ENCODE data around the gene GRK1.
A peak's percentile ranks its signal among the peaks of the same experiment; 100 is the strongest.

GRK1 gene

DNA sequence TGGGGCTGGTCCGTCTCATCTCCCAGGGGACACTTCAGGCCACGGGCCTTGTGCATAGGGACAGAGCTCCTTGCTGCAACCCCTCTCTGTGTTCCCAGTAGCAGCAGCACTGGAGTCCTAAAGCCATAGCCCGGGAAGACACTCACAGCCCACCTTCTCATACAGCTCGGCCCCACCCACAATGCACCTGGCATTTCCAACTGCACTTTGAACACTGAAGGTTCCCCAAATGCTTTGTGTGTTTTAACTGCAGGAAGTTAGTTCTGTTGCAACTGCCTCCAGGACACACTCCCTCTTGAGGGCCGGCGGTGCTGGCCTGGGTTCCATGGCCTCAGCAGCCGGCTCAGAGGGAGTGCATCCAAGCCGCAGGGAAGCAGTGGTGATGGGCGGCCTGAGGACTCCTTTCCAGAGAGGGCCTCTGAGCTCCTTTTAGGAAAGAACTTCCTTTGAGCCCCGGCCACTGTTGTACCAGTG, 69.3 kb downstream of the GRK1 start:
- no peak overlapping the region for H3K4me3 ChIP-seq (ENCODE audit: low read depth, low read length)
- TF ChIP-seq, protein P1, sequence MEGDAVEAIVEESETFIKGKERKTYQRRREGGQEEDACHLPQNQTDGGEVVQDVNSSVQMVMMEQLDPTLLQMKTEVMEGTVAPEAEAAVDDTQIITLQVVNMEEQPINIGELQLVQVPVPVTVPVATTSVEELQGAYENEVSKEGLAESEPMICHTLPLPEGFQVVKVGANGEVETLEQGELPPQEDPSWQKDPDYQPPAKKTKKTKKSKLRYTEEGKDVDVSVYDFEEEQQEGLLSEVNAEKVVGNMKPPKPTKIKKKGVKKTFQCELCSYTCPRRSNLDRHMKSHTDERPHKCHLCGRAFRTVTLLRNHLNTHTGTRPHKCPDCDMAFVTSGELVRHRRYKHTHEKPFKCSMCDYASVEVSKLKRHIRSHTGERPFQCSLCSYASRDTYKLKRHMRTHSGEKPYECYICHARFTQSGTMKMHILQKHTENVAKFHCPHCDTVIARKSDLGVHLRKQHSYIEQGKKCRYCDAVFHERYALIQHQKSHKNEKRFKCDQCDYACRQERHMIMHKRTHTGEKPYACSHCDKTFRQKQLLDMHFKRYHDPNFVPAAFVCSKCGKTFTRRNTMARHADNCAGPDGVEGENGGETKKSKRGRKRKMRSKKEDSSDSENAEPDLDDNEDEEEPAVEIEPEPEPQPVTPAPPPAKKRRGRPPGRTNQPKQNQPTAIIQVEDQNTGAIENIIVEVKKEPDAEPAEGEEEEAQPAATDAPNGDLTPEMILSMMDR (IDR thresholded peaks at IDR 0.05; ENCODE audit: borderline replicate concordance, insufficient read depth, low read depth, low read length): no peak

DNA sequence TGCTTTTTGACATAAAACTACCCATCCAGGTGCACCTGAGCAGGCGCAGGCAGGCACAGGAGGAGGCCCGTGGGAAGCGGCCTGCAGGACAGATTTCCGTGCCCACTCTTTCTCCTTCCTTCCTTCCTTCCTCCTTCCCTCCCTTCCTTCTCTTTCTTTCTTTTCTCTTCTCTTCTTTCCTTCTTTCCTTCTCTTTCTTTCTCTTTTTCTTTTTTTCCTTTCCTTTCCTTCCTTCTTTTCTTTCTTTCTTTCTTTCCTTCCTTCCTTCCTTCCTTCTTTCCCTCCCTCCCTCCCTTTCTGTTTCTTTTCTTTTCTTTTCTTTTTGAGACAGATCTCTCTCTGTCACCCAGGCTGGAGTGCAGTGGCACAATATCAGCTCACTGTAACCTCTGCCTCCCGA, 70.8 kb downstream of the GRK1 start:
- TF ChIP-seq, protein P1 (IDR thresholded peaks at IDR 0.05; ENCODE audit: borderline replicate concordance, insufficient read depth, low read depth, low read length): no peak
- H3K4me3 ChIP-seq (ENCODE audit: low read depth, low read length): no peak overlapping the region

DNA sequence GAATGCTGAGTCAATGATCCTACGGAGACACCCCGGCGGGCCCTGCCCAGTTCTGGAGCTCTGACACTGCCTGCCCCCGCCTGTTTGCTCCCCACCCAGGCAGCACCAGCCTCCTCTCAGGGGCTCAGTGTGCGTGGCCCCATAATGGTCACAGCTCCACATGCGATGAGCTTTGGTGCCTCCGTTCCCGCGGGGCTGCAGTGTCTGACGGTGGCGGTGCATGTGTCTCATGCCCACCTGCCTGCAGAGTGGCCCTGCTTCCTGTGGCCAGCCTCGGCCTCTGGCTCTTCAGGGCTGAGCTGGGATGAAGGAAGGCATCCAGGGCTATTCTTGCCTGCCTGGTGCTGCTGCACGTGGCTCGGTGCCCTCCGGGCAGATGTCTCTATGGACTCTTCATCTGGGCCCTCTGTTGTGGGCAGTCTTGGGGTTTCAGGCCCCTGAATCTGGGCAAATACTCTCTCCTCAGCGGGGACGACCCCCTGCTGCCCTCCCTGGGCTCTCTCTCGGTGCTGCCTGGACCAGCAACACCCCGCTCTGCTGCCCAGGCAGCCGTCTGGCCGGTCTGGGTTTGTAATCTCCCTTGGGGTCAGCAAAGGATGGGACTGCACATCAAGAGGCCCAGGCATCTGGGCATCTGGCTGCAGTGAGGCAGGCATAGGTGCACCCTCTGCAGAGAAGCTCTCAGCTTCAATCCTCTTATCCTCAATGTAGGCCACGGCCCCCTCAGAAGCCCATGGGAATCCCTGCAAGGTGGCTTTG, 72.7 kb downstream of the GRK1 start:
- TF ChIP-seq, protein P1 (IDR thresholded peaks at IDR 0.05; ENCODE audit: borderline replicate concordance, insufficient read depth, low read depth, low read length): no peak

DNA sequence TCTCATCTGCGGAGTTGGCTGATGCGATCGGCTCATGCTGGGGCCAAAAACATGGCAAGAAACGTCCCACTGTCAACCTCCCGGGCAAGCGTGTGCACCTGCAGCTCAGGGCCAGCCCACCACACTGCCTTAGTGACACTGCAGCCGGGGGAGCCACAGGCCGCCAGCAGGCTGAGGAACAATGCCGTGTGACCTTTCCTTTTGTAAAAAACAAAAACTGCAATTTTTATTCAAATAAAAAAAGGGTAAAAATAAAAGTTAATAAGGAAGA, 73.2 kb downstream of the GRK1 start:
- no peak overlapping the region for H3K4me3 ChIP-seq (ENCODE audit: low read depth, low read length)
- TF ChIP-seq, protein P1 (IDR thresholded peaks at IDR 0.05; ENCODE audit: borderline replicate concordance, insufficient read depth, low read depth, low read length): no peak

More for the DNA sequence above, 72.7 kb downstream of the GRK1 start:
- H3K4me3 ChIP-seq (ENCODE audit: low read depth, low read length): no peak overlapping the region

DNA sequence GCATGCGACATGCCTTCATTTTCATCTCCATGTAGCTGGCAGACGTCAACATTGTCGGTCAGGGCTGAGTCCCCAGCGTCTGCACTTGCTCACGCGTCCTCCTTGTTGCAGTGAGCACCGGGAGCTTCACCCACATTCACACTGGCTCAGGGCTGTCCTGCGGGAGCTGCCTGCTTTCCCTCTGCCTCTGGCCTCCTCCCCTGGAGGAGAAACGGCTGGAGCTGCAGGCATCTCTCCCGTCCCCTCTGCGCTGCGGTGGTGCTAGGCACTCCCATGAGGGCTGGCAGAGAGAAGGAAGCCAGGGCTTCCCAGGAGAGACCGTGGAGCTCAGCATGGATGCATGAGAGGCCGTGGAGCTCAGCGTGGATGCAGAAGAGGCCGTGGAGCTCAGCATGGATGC, 73.6 kb downstream of the GRK1 start:
- no peak overlapping the region for H3K4me3 ChIP-seq (ENCODE audit: low read depth, low read length)
- TF ChIP-seq, protein P1 (IDR thresholded peaks at IDR 0.05; ENCODE audit: borderline replicate concordance, insufficient read depth, low read depth, low read length): no peak

DNA sequence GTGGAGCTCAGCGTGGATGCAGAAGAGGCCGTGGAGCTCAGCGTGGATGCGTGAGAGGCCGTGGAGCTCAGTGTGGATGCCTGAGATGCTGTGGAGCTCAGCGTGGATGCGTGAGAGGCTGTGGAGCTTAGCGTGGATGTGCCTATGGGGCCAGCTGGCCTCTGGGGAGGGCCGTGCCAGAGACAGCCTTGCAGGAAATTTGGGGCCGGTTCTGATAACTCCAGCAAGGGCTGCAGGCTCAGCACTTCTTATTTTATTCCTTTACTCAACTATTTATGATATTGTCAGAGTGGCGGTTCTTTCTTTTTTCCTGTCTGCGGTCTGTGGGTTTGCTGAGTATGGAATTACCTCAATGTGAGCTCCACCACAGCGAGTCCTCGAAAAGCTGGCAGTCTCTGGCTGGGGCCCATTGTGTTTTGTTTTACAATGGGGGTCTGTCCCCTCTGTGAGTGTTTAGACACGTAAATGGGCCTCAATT, 74.2 kb downstream of the GRK1 start:
- TF ChIP-seq, protein P1 (IDR thresholded peaks at IDR 0.05; ENCODE audit: borderline replicate concordance, insufficient read depth, low read depth, low read length): no peak

DNA sequence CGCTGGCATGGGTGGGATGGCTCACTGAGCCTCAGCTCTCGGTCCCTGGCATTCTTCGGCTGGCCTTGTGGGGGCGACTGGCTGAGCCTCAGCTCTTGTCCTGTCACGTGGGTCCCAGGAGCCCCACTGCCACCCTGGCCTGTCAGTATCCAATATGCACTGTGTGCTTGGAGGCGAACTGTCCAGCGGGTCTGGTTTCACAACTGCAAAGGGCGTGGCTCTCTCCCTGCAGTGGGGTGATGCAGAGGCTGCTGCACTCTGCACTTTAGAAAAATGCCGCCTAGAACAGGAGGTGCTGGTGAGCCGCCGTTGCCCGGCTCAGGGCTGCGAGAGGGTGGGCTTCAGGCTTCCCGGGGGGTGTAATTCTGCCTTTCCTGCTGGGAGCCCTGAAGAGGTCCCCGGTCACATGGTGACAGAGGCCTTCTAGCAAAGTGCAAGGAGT, 75.0 kb downstream of the GRK1 start:
- H3K4me3 ChIP-seq (ENCODE audit: low read depth, low read length): no peak overlapping the region
- TF ChIP-seq, protein P1 (IDR thresholded peaks at IDR 0.05; ENCODE audit: borderline replicate concordance, insufficient read depth, low read depth, low read length): 0 out of 2 replicates have a peak, but pooled peaks have one; percentile 14

More for the DNA sequence above, 74.2 kb downstream of the GRK1 start:
- no peak overlapping the region for H3K4me3 ChIP-seq (ENCODE audit: low read depth, low read length)

Data from GM12875 (cell line).